GM12873 (cell line): ENCODE data around the gene RPS6KB1.
A peak's percentile ranks its signal among the peaks of the same experiment; 100 is the strongest.

ENCODE experiments used
- CTCF ChIP-seq: IDR thresholded peaks from 2 replicates; pipeline ENCODE4 v1.5.1; 2012; ENCODE audit warnings: low read depth, mild to moderate bottlenecking, moderate library complexity, low read length, control low read depth; ENCODE audit not compliant: insufficient read depth; ENCODE audit errors: missing control alignments

Gene RPS6KB1

DNA sequence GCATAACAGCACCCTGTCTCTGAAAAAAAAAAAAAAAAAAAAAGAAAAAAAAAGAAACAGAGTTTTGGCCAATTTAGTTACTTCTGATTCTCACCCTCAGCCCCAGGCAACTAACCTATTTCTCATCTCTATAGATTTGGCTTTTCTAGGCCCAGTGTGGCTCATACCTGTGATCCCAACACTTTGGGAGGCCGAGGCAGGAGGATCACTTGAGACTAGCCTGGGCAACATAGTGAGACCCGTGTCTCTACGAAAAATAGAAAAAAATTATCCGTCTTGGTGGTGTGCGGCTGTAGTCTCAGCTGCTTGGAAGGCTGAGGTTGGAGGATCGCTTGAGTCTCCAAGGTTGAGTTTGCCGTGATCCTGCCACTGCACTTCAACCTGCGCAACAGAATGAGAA lies 8.7 kb downstream of the RPS6KB1 start:
- no peak for TF ChIP-seq CTCF

- no peak for TF ChIP-seq CTCF
These were observed 10.5 kb downstream of the RPS6KB1 start for GRCh38 chr17:59903455-59903854.

DNA sequence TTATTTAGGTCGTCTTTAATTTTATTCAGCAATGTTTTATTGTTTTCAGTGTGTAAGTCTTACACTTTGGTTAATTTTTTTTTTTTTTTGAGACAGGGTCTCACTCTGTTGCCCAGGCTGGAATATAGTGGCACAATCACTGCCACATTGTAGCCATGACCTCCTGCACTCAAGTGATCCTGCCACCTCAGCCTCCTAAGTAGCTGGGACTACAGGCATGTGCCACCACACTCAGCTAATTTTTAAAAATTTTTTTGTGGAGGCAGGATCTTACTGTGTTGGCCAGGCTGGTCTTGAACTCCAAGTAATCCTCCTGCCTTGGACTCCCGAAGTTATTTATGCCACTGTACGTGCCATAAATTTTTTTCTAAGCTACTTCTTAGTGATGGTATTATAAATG lies 14.5 kb downstream of the RPS6KB1 start:
- TF ChIP-seq CTCF = no peak

- peak; percentile 47 for TF ChIP-seq CTCF
These were observed 21.4 kb downstream of the RPS6KB1 start for GRCh38 chr17:59914274-59914854.

- no peak for TF ChIP-seq CTCF
These were observed 23.5 kb downstream of the RPS6KB1 start for GRCh38 chr17:59916446-59916845.

GRCh38 chr17:59941131-59941530 lies 48.2 kb downstream of the RPS6KB1 start:
- TF ChIP-seq CTCF = no peak

DNA sequence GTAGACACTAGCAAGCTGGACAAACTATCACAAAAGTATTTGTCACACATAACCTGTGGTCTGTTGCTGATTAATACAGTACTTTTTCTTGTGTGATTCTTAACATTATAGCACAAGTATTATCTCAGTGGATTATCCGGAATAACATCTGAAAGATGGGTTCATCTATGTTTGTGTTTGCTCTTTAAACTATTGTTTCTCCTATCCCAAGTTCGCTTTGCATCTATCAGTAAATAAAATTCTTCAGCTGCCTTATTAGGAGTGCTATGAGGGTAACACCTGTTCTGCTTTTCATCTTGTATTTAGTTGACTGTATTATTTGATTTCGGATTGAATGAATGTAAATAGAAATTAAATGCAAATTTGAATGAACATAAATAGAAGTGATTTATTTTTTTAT lies 57.1 kb downstream of the RPS6KB1 start:
- no peak for TF ChIP-seq CTCF
